G401.6 (cell line): ENCODE data around the gene C6orf89.

Experiments
- FAIRE-seq: peaks from 2 replicates; lab custom pipeline; 2012; peaks lifted over from hg19 to GRCh38; lab: Jason Lieb, UNC

C6orf89 gene

DNA sequence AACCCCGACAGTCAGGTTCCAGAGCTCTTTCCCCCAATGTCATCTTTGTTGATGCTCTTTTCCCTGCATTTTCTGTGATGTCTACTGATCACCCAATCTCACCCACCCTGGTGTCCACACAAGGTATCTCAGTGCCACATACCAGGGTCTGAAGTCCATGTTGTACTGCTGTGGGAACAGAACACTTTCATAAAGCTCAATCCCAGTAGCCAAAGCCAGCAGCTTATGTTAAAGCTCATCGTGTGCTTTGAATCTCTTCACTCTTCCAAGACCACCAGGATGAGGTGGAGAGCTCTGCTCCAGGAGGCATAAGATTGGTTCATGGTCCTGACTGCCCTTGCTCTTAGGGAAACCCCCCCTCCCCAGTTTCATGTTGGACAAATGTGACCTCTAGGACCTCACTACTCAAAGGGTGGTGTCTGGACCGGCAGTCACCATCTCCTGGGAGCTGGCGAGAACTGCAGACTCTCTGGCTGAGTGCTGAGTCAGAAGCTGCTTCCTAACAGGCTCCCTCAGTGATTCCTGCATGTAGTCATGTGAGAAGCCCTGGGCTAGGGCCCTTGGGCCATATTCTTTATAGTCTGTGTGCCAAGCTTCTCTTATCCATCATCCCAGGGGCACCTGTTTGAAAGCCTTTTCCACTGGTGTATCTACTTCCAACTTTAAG is 33.1 kb upstream of the C6orf89 start:
- no peak for FAIRE-seq

GRCh38 chr6:36853325-36853724 is 32.4 kb upstream of the C6orf89 start:
- peak; percentile 72 for FAIRE-seq

DNA sequence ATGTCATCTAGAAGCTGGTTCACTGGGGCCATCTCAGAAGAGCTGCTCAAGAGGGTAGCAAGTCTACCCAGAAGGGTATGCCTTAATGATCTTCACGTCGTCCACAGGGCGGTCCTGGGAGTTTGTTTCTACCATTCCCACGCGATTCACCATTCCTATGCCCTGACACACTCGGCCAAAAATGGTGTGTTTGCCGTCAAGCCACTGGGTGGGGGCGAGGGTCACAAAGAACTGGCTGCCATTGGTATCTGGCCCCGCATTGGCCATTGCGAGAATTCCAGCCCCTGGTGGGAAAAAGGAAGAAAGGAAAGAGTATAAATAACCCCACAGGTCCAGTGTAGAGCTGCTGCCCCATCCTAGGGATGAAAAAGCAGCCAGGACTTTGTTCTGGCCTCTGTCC is 30.0 kb upstream of the C6orf89 start:
- no peak for FAIRE-seq

- no peak for FAIRE-seq
Observed at GRCh38 chr6:36856277-36856676, 29.5 kb upstream of the C6orf89 start.

DNA sequence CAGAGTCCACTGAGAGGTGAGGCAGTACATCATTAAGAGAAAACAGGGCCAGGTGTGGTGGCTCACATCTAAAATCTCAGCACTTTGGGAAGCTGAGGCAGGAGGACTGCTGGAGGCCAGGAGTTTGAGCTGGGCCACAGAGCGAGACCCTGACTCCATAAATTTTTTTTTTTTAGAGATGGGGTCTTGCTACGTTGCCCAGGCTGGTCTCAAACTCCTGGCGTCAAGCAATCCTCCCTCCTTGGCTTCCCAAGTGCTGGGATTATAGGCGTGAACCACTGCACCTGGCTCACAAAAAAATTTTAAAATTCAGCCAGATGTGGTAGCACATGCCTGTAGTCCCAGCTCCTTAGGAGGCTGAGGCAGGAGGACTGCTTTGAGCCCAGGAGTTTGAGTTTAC is 28.4 kb upstream of the C6orf89 start:
- no peak for FAIRE-seq

GRCh38 chr6:36858407-36858981 is 27.3 kb upstream of the C6orf89 start:
- FAIRE-seq = peak; percentile 96

DNA sequence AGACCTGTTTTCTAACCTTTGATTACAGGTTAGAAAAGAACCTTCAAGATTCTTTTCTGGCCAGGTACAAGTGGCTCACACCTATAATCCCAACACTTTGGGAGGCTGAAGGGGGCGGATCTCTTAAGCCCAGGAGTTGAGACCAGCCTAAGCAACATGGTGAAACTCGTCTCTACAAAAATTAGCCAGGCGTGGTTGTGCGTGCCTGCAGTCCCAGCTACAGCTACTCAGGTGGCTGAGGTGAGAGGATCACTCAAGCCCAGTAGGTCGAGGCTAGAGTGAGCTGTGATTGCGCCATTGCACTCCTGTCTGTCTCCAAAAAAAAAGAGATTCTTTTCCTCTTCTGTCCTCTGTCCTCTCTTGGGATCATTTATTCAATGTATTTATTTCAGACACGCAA is 25.6 kb upstream of the C6orf89 start:
- FAIRE-seq = no peak

GRCh38 chr6:36862164-36862847 is 23.4 kb upstream of the C6orf89 start:
- no peak for FAIRE-seq

- FAIRE-seq = no peak
Observed at GRCh38 chr6:36862848-36863382, 22.8 kb upstream of the C6orf89 start.

DNA sequence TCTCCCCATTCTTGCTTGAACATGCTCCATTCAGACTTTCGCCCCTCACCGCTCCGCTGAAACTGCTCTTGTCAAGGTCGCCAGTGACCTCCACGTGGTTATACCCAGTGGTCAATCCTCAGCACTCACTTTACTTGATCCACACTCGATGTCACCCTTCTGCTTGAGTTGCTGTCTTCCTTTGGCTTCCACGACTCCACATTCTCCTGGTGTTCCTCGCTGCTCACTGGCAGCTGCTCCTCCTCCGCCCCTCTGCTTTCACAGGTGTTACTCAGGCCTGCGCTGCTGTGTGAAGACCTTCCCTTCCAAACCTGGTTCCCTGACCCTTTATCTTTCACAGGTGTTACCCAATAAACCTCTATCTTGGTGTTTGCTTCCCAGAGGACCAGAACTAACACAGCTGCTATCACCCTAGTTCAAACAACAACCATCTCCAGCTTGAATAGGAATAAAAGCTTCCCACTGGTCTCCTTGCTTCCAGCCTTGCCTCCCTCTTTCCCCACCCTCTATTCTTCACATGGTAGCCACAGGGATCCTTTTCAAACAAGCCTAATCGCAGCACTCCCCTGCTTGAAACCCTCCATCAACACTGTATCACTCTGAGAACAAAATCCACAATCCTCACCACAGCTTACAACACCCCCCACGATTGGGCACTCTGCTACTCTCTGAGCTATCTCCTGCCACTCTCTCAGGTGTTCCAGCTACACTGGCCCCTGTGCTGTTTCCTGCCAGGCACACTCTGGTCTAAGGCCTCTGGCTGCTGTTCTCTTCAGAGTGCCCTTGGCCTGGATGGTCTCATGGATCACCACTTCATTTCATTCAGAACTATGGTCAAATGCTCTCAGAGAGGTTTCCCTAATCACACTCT is 21.8 kb upstream of the C6orf89 start:
- FAIRE-seq = no peak

DNA sequence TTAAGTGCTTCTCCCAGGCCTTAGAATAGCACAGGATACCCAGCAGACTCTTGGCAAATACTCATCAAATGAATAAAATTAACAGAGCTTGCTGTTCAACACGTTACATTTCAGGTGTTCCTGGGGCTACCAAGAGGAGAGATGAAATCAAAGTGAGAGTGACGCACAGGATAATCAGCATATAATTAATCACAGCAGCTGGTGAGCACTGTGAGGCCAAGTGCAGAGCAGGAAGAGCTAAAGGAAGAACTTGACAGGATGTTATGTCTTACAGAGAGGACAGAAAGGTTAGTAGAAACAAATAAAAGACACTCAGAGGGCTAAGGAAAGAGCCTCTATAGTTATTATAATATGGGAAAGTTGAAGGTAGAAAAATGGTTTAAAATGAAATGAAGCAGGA is 19.9 kb upstream of the C6orf89 start:
- no peak for FAIRE-seq

DNA sequence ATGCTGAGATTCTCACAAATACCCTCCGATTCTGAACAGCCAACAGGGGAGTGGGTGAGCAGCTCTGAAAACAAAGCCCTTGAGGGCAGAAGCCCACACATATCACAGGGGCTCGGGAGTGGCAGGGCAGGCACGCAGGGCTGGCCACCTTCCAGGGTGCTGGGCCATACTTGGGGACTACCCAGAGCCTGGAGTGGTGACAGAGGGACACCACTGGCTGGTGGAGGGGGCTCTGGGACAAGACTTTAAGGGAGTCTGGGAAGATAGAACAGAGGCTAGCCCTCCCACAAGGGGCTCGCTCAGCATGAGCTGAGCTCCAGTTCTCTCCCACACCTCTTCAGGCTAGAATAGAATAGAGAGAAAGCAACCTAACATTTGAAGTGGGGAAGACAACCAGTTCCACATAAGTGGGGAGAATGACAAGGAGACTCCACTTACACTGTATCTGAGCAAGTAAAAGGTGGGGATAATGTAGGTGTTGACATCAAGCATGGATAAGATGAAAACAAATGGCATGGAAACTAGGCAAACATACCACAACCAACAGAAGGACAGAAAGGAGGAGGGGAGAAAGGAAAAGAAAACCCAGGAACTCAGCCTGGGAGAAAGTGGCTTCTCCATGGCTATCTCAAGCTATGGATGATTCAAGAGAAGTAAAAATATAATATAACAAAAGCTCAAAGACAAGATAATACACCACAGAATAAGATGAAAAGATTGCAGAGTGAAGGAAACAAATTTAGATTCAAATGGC is 18.1 kb upstream of the C6orf89 start:
- no peak for FAIRE-seq

- FAIRE-seq = no peak
Observed at GRCh38 chr6:36871686-36872085, 14.1 kb upstream of the C6orf89 start.

DNA sequence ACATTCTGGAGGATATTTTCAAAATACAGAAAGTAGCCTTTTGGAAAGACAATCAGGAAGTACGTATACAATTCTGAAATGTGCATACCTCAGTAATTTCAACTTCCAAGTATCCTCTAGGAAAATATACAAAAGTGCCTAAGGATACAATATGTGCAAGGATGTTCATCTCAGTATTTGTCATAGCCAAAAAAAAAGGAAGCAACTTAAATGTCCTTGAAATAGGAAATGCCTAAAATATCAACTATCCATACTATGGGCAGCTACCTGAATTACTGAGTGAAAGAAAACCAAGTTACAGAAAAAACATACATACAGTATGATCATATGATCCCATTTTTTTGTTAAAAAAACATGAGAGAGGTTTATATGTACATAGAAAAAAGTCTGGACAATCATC is 12.6 kb upstream of the C6orf89 start:
- no peak for FAIRE-seq

DNA sequence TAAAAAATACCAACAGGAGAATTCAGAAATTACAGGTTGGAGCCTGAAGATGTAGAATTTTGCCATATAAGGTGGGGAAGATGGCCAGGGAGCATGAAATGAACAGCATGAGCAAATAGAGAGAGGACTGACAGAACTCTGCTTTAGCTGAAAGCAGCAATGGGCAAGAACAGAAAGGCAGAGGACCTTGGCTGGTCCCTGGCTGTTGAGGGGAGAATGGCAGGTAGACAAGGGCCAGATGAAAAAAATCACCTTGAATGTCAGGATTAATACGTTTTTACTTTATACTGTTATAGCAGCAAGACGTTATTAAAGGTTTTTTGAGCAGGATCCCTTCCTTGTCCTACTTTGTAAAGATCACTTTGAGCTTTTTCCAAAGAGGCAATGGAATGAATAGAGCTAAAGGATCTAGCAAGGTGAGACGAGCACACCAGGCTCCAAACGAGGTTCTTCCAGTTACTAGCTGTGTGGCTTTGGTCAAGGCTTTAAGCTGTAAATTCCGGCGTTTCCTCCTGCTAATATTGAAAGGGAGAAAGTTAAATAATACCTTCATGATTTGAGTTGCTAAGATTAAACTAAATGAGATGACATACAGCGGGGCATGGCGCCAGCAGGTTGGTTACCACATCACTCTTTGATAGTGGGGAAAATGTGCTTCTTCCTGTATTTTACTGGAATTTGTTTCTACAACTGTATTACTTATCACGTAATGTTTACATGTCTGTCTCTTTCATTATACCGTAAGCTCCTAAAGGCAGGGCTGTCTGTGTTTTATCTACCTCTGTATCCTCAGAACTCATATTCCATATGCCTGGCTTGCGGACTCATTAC is 11.9 kb upstream of the C6orf89 start:
- FAIRE-seq = peak; percentile 15

GRCh38 chr6:36874443-36875249 is 11.1 kb upstream of the C6orf89 start, which contains the start of gene PPIL1:
Gene PPIL1 (minus strand): TSS chr6:36874803. CDS start chr6:36874772, 31 bp downstream.
- peak; percentile 97 for FAIRE-seq

- FAIRE-seq = no peak
Observed at GRCh38 chr6:36875250-36875633, 10.5 kb upstream of the C6orf89 start.

DNA sequence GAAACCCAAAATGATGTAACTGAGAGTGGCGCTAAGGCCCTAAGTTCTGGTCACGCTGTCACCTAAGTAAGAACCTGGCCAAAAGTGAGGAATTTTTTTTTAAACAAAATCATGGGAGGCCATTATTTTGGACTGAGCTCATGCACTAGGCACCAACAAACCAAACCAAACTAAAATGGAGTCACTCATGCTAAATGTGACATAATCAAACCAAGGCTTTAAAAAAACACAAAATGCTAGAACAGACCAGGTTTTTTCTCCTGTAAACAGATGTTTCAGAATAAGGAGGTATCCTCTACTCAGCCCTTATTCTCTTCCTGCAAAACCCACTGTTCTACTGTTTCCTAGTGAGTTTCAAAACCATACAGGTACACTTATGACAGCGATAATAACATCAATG is 1.1 kb upstream of the C6orf89 start:
- FAIRE-seq = no peak

GRCh38 chr6:36886950-36887618 is 1.3 kb downstream of the C6orf89 start:
- no peak for FAIRE-seq
